PC-3 (cell line): ENCODE data around the gene SRPX. TPM values are rescaled to one million over a fixed set of nuclear protein-coding genes. Genes with fewer than 3 reads are reported as not detected.

Source experiments
- ATAC-seq: fragments of 200-7000 bp; cut with Tn5 transposase; 2 replicates; pipeline ENCODE4 v1.9.1; 2020; ENCODE audit warnings: mild to moderate bottlenecking, moderate library complexity
- BruUV-seq: library from RNA; stranded (reverse); fragments of 400-500 nt; replicated peaks from 2 replicates; lab custom pipeline; 2021; lab: Mats Ljungman, UMichigan
- CTCF ChIA-PET: fragments of 300-600 bp; sonication (Branson Sonifier 250); formaldehyde crosslinking; loops from one replicate; lab custom pipeline; 2022; ENCODE audit warnings: antibody characterized with exemption; lab: Charles Lee
- POLR2A ChIA-PET: fragments of 300-600 bp; sonication (Branson Sonifier 250); formaldehyde crosslinking; loops from one replicate; lab custom pipeline; 2022; ENCODE audit warnings: antibody characterized with exemption; ENCODE audit not compliant: unreplicated experiment; lab: Charles Lee
- DNase-seq: peaks from one replicate; pipeline ENCODE4 v3.0.0-alpha.2; 2015
- H2AFZ ChIP-seq: fragments of 300-600 bp; sonication (generic); 2 replicates; pipeline ENCODE4 v1.6.0; 2016; ENCODE audit warnings: antibody characterized with exemption, low read length
- H3F3A ChIP-seq: fragments of 300-600 bp; sonication (generic); one replicate; pipeline ENCODE4 v1.6.0; 2017; ENCODE audit warnings: antibody characterized with exemption, low read length, control low read depth, mild to moderate bottlenecking; ENCODE audit not compliant: unreplicated experiment
- H3K27ac ChIP-seq: fragments of 300-600 bp; sonication (generic); 2 replicates; pipeline ENCODE4 v1.5.1; 2016; ENCODE audit warnings: mild to moderate bottlenecking, low read length
- H3K27me3 ChIP-seq: fragments of 300-600 bp; sonication (generic); 2 replicates; pipeline ENCODE4 v1.6.1; 2016; ENCODE audit warnings: low read length, mixed read lengths
- H3K36me3 ChIP-seq: fragments of 300-600 bp; sonication (generic); 2 replicates; pipeline ENCODE4 v1.6.1; 2016; ENCODE audit warnings: low read depth, mixed run types, low read length, mixed read lengths
- H3K4me1 ChIP-seq: fragments of 300-600 bp; sonication (generic); 2 replicates; pipeline ENCODE4 v1.5.1; 2016; ENCODE audit warnings: low read length; ENCODE audit not compliant: insufficient read depth
- H3K4me2 ChIP-seq: fragments of 300-600 bp; sonication (generic); 2 replicates; pipeline ENCODE4 v1.6.0; 2016; ENCODE audit warnings: low read length
- H3K4me3 ChIP-seq: fragments of 300-600 bp; sonication (generic); 2 replicates; pipeline ENCODE4 v1.5.1; 2016; ENCODE audit warnings: mild to moderate bottlenecking, low read length, mixed read lengths
- H3K79me2 ChIP-seq: fragments of 300-600 bp; sonication (generic); 2 replicates; pipeline ENCODE4 v1.6.1; 2017; ENCODE audit warnings: low read length, mixed read lengths
- H3K9ac ChIP-seq: fragments of 300-600 bp; sonication (generic); 2 replicates; pipeline ENCODE4 v1.6.0; 2016; ENCODE audit warnings: mild to moderate bottlenecking, low read length
- H3K9me2 ChIP-seq: fragments of 300-600 bp; sonication (generic); replicated peaks from 2 replicates; pipeline ENCODE4 v1.6.1; 2016; ENCODE audit warnings: mixed run types, low read length, mixed read lengths
- H3K9me3 ChIP-seq: fragments of 300-600 bp; sonication (generic); 2 replicates; pipeline ENCODE4 v1.6.1; 2016; ENCODE audit warnings: low read length, mixed read lengths
- H4K20me1 ChIP-seq: fragments of 300-600 bp; sonication (generic); 2 replicates; pipeline ENCODE4 v1.6.1; 2016; ENCODE audit warnings: low read length, mixed read lengths
- CTCF ChIP-seq: fragments of 300-600 bp; sonication (generic); conservative IDR thresholded peaks from 2 replicates; pipeline ENCODE4 v1.5.1; 2017; ENCODE audit warnings: antibody characterized with exemption, low read depth, mild to moderate bottlenecking, low read length
- EZH2 ChIP-seq: fragments of 300-600 bp; sonication (generic); IDR thresholded peaks from one replicate; pipeline ENCODE4 v1.6.1; 2017; ENCODE audit warnings: antibody characterized with exemption, mild to moderate bottlenecking, low read length; ENCODE audit not compliant: unreplicated experiment
- EZH2phosphoT487 ChIP-seq: fragments of 300-600 bp; sonication (generic); IDR thresholded peaks from 2 replicates; pipeline ENCODE4 v1.6.1; 2018; ENCODE audit warnings: mild to moderate bottlenecking, antibody characterized with exemption, low read length, borderline replicate concordance
- intact Hi-C: fragments of 100-400 bp; cut with micrococcal nuclease; formaldehyde crosslinking; loops from 2 replicates; pipeline ENCODE4 v1.9.0; 2023
- total RNA-seq: library from RNA; depleted of rRNA; stranded (reverse); fragments of >200 nt; gene quantifications from 2 replicates; pipeline ENCODE4 v1.2.3, GENCODE V29; 2014

The SRPX gene
- total RNA-seq, 1 experiment from 2014 or later = 5.0 TPM

GRCh38 chrX:38163193-38163592 is 57.5 kb downstream of the SRPX start:
- DNase-seq = no peak
- Histone ChIP-seq H3K4me1 (no peaks in the 10 kb centered on the region), H3K27ac (no peak overlapping the region), H4K20me1 (no peaks in the 10 kb centered on the region), H3K4me2 (no peak overlapping the region), H2AFZ (no peak overlapping the region), H3F3A (no peaks in the 10 kb centered on the region), H3K36me3 (no peaks in the 10 kb centered on the region), H3K9me2 (no peaks in the 10 kb centered on the region), H3K9me3 (no peaks in the 10 kb centered on the region), H3K27me3 (no peaks in the 10 kb centered on the region), H3K9ac (no peak overlapping the region), H3K79me2 (no peaks in the 10 kb centered on the region), H3K4me3 (no peak overlapping the region)
- TF ChIP-seq CTCF = no peak
- no peak for TF ChIP-seq EZH2
- no peak for TF ChIP-seq EZH2phosphoT487
- ChIA-PET POLR2A (interaction anchor here (0.6 kb wide), 1 partner anchor 360 kb away, joined by 10 read pairs; no protein-coding TSS in a partner anchor), CTCF (interaction anchor here (1.0 kb wide), 1 partner anchor 237 kb away, joined by 4 read pairs; no protein-coding TSS in a partner anchor)
- intact Hi-C loops = no loop called here
- ATAC-seq = no peak
- no TSS peak for BruUV-seq

GRCh38 chrX:38156838-38157237 is 63.8 kb downstream of the SRPX start:
- Histone ChIP-seq H3K79me2 (no peaks in the 10 kb centered on the region), H3K4me1 (no peaks in the 10 kb centered on the region), H3K27ac (no peak overlapping the region), H3K36me3 (no peaks in the 10 kb centered on the region), H2AFZ (no peak overlapping the region), H3K9ac (no peak overlapping the region), H4K20me1 (no peaks in the 10 kb centered on the region), H3K9me3 (no peaks in the 10 kb centered on the region), H3K4me3 (no peak overlapping the region), H3F3A (no peaks in the 10 kb centered on the region), H3K9me2 (no peaks in the 10 kb centered on the region), H3K4me2 (no peak overlapping the region), H3K27me3 (no peaks in the 10 kb centered on the region)
- POLR2A ChIA-PET = no interaction called here
- TF ChIP-seq EZH2 (no peak), EZH2phosphoT487 (no peak), CTCF (no peak)
- CTCF ChIA-PET = no interaction called here
- intact Hi-C loops = no loop called here
- BruUV-seq = no TSS peak
- DNase-seq (no peak), ATAC-seq (no peak)

GRCh38 chrX:38154818-38155217 is 65.9 kb downstream of the SRPX start:
- ATAC-seq (no peak), DNase-seq (no peak)
- H3K4me3 ChIP-seq = no peak overlapping the region
- no peaks in the 10 kb centered on the region for H3K9me3 ChIP-seq
- no peak overlapping the region for H3K4me2 ChIP-seq
- intact Hi-C loops = no loop called here
- TF ChIP-seq CTCF = no peak
- TF ChIP-seq EZH2phosphoT487 = no peak
- TF ChIP-seq EZH2 = no peak
- no peaks in the 10 kb centered on the region for H3K27me3 ChIP-seq
- H3K9me2 ChIP-seq = no peaks in the 10 kb centered on the region
- no peaks in the 10 kb centered on the region for H3K36me3 ChIP-seq
- no TSS peak for BruUV-seq
- H2AFZ ChIP-seq = no peak overlapping the region
- POLR2A ChIA-PET = no interaction called here
- no peaks in the 10 kb centered on the region for H3F3A ChIP-seq
- H4K20me1 ChIP-seq = no peaks in the 10 kb centered on the region
- H3K27ac ChIP-seq = no peak overlapping the region
- H3K4me1 ChIP-seq = no peaks in the 10 kb centered on the region
- no peaks in the 10 kb centered on the region for H3K79me2 ChIP-seq
- CTCF ChIA-PET = no interaction called here
- H3K9ac ChIP-seq = no peak overlapping the region
